ENCODE results near the gene OXSM.

OXSM gene

DNA sequence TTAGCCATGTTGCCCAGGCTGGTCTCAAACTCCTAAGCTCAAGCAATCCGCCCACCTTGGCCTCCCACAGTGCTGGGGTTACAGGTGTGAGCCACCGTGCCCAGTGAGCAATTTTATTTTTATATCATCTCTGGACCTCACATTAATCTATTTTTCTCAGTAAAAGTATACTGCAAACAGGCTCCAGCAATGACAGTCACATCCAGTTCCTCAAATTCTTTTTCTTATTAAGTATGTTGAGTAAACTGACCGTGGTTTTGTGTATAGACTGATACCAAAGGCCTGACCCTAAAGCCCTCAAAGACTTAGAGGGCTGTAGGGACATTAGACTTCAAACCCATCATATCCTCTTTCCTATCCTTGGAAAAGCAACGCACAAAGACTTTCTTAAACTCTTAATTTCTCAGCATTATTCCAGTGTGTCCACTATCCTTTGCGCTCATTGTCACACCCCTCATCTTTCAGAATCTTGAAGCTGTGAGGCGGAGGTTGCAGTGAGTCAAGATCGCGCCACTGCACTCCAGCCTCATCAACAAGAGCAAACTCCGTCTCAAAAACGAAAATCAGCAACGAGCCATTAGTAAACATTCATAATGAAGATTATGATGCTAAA lies 8.6 kb upstream of the OXSM start:
- no peaks in the 10 kb centered on the region for H3K27me3 ChIP-seq (ENCODE audit: control insufficient read depth in 1 of 2, insufficient read depth in 2 of 2, low read length in 2 of 2)
- peak overlapping the region; percentile 90 to 97 for H3K4me3 ChIP-seq (ENCODE audit: low read depth in 1 of 2, low read length in 2 of 2)
- H3K36me3 ChIP-seq (ENCODE audit: control insufficient read depth in 1 of 2, insufficient read depth in 2 of 2, low read length in 2 of 2): peaks cover 0 to 13% of the 10 kb centered on the region in 2 donors
- H3K9me3 ChIP-seq (ENCODE audit: control insufficient read depth in 1 of 2, low read length in 2 of 2): no peaks in the 10 kb centered on the region
- no peak overlapping the region for H3K27ac ChIP-seq (ENCODE audit: low read depth, low read length)
- H3K4me1 ChIP-seq (ENCODE audit: control insufficient read depth in 1 of 2, insufficient read depth in 2 of 2, low read length in 2 of 2): peaks cover 24% of the 10 kb centered on the region in 2 donors
- peak overlapping the region in 1 of 2 donors; percentile 74 for H3K9ac ChIP-seq (ENCODE audit: low read depth in 1 of 2, low read length in 2 of 2)

DNA sequence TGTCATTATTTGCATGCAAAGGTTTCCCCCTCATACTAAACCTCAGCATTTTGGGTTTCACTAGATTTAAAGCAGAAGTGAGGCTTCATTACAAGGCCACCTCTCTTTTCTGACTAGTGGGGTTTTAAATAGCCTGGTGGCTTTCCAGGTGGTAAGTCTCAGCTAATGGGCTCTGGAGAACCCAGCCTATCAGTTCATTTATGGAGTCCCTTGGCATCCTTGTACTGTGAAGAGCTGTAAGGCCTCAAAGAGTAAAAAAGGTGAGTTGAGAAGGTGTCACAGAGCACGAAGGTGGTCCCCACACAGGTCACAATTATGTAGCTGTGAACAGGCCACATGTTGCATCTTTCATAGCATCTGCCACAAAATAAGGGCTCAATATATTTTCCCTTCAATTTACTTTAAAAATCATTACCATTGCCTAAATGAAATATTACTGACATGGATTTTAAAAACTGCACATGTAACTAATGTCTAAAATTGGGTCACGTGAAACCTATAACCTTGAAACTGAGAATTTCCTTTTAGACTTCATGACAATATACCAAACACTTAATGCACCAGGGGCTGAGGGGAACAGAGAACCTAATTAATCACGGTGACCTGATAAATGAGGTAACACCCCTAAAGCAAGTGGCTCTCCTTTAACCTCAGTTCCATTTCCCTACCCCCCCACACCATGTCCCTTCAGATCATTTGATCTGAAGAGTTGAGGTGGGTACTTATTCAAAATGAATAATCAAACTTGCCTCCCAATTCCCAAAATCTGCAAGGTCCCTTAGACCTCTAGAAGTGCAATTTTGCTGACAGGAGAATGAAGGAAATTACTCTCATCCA lies 7.9 kb upstream of the OXSM start:
- Histone ChIP-seq H3K36me3 (ENCODE audit: control insufficient read depth in 1 of 2, insufficient read depth in 2 of 2, low read length in 2 of 2) (peaks cover 0 to 7% of the 10 kb centered on the region in 2 donors), H3K27ac (ENCODE audit: low read depth, low read length) (no peak overlapping the region), H3K4me1 (ENCODE audit: control insufficient read depth in 1 of 2, insufficient read depth in 2 of 2, low read length in 2 of 2) (peaks cover 24% of the 10 kb centered on the region in 2 donors), H3K4me3 (ENCODE audit: low read depth in 1 of 2, low read length in 2 of 2) (peak overlapping the region; percentile 90 to 97), H3K9me3 (ENCODE audit: control insufficient read depth in 1 of 2, low read length in 2 of 2) (no peaks in the 10 kb centered on the region), H3K9ac (ENCODE audit: low read depth in 1 of 2, low read length in 2 of 2) (peak overlapping the region; percentile 74 to 84), H3K27me3 (ENCODE audit: control insufficient read depth in 1 of 2, insufficient read depth in 2 of 2, low read length in 2 of 2) (no peaks in the 10 kb centered on the region)

DNA sequence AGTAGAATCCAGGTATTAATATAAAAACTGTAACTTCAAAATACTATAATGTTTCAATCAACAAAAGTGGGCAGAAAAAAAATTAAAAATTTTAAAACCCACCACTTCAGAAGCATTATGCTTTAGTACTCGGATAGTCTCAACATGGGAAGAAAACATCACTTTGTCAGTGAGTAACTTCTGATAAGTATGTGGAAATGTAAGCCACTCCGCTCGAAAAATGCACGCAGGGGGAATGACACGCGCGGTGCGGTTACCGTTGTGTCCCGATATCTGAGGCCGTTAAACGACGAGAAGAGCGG lies 7.3 kb upstream of the OXSM start:
- peak overlapping the region; percentile 74 to 84 for H3K9ac ChIP-seq (ENCODE audit: low read depth in 1 of 2, low read length in 2 of 2)
- peaks cover 24% of the 10 kb centered on the region in 2 donors for H3K4me1 ChIP-seq (ENCODE audit: control insufficient read depth in 1 of 2, insufficient read depth in 2 of 2, low read length in 2 of 2)
- peak overlapping the region; percentile 83 for H3K27ac ChIP-seq (ENCODE audit: low read depth, low read length)
- H3K4me3 ChIP-seq (ENCODE audit: low read depth in 1 of 2, low read length in 2 of 2): peak overlapping the region; percentile 90 to 97
- no peaks in the 10 kb centered on the region for H3K27me3 ChIP-seq (ENCODE audit: control insufficient read depth in 1 of 2, insufficient read depth in 2 of 2, low read length in 2 of 2)
- H3K36me3 ChIP-seq (ENCODE audit: control insufficient read depth in 1 of 2, insufficient read depth in 2 of 2, low read length in 2 of 2): peaks cover 0 to 2% of the 10 kb centered on the region in 2 donors
- H3K9me3 ChIP-seq (ENCODE audit: control insufficient read depth in 1 of 2, low read length in 2 of 2): no peaks in the 10 kb centered on the region

DNA sequence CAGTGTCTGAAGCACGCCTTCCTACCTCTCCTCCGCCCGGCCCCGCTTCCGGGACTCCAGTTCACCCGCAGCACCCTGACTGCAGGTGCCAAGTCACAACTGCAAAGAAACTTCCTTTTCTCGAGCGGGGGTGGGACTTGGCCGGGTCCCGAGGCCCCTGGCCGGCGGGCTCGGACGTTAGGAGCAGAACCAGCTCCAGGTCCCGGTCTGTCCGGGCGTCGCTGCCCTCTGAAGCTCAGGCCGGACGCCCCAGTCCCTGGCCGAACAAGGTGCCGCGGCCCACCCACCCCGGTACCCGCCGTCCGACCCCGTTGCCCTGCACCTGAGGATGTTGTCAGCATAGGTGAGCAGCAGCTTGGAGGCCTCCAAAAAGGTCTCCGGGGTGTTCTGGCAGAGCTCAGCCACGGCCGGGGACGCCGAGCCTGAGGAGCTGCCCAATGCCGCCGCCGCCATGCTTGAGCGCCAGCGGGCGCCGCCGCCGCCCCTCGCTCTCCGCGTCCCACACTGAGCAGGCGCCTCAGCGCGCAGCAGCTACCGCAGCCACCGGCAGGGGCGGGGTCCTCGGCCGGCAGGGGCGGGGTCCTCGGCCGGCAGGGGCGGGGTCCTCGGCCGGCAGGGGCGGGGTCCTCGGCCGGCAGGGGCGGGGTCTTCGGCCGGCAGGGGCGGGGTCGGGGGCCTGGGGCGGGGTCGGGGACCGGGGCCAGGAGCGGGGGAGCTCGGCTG lies 6.8 kb upstream of the OXSM start, which contains the start of gene NGLY1:
Gene NGLY1 (minus strand): TSS at position 506 of the 723 bp plus-strand sequence. CDS start 53 bp downstream, at position 453.
- H3K9me3 ChIP-seq (ENCODE audit: control insufficient read depth in 1 of 2, low read length in 2 of 2): no peaks in the 10 kb centered on the region
- H3K9ac ChIP-seq (ENCODE audit: low read depth in 1 of 2, low read length in 2 of 2): peak within 1 kb of the TSS; percentile 74 to 84
- no peaks in the 10 kb centered on the region for H3K27me3 ChIP-seq (ENCODE audit: control insufficient read depth in 1 of 2, insufficient read depth in 2 of 2, low read length in 2 of 2)
- H3K4me1 ChIP-seq (ENCODE audit: control insufficient read depth in 1 of 2, insufficient read depth in 2 of 2, low read length in 2 of 2): peaks cover 24% of the 10 kb centered on the region in 2 donors
- H3K36me3 ChIP-seq (ENCODE audit: control insufficient read depth in 1 of 2, insufficient read depth in 2 of 2, low read length in 2 of 2): no peaks in the 10 kb centered on the region
- H3K27ac ChIP-seq (ENCODE audit: low read depth, low read length): peak within 1 kb of the TSS; percentile 83
- peak within 1 kb of the TSS; percentile 90 to 97 for H3K4me3 ChIP-seq (ENCODE audit: low read depth in 1 of 2, low read length in 2 of 2)

DNA sequence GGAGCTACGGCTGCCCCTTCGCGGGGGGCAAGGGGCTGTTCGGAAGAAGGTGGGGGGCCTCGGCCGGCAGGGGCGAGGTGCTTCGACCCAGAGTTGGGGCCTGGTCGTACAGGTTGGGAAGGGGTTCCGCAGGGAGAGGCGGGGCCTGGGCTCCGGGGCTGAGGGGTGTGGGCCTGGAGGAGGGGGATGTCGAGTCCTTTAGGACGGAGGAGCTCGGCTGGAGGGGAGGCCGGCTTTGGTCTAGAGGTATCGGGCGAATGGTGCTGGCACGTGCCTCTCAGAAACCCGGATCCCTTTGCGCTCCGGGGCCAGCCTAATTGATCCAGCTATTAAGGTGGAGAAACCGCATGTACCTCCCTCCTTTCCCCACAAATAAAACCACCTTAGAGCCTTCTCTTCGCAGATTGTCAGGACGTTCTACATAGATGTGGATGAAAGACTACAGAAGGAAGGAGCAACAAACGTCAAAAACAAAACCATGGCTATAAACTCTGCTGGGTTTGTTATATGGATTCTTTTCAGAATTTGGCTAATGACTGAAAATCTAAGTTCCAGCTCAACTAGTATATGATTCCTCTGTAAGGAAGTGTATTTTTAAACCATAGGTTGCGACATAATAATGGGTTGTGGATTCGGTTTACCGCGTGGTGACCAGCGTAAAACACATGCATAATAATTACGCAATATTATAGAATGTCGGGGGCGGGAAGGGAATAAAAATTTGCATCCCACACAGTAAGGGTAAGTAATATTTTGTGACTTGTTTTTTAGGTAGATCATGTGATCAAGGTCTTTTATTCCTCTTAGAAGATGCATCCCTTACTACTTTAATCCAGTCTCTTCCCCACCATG lies 6.0 kb upstream of the OXSM start:
- Histone ChIP-seq H3K27me3 (ENCODE audit: control insufficient read depth in 1 of 2, insufficient read depth in 2 of 2, low read length in 2 of 2) (no peaks in the 10 kb centered on the region), H3K36me3 (ENCODE audit: control insufficient read depth in 1 of 2, insufficient read depth in 2 of 2, low read length in 2 of 2) (no peaks in the 10 kb centered on the region), H3K4me1 (ENCODE audit: control insufficient read depth in 1 of 2, insufficient read depth in 2 of 2, low read length in 2 of 2) (peaks cover 24 to 27% of the 10 kb centered on the region in 2 donors), H3K27ac (ENCODE audit: low read depth, low read length) (peak overlapping the region; percentile 75), H3K4me3 (ENCODE audit: low read depth in 1 of 2, low read length in 2 of 2) (peak overlapping the region; percentile 67 to 80), H3K9me3 (ENCODE audit: control insufficient read depth in 1 of 2, low read length in 2 of 2) (no peaks in the 10 kb centered on the region), H3K9ac (ENCODE audit: low read depth in 1 of 2, low read length in 2 of 2) (peak overlapping the region; percentile 57 to 79)

DNA sequence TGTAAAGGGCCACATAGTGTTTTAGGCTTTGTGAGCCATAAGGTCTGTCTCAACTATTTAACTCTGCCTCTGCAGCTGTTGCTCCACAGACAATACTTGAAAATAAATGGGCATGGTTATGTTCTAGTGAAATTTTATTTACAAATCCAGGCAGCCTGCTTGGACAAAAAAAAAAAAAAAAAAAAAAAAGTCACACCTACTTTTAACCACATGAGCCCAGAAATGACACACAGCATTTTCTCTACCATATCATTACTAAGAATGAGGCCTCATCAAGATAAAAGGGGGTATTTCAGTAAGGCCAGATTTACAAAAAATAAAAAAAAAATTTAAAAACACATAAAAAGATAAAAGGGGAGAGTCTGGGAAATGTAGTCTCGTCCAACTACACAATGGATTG lies 4.9 kb upstream of the OXSM start:
- H3K9ac ChIP-seq (ENCODE audit: low read depth in 1 of 2, low read length in 2 of 2): no peak overlapping the region
- no peak overlapping the region for H3K4me3 ChIP-seq (ENCODE audit: low read depth in 1 of 2, low read length in 2 of 2)
- no peaks in the 10 kb centered on the region for H3K36me3 ChIP-seq (ENCODE audit: control insufficient read depth in 1 of 2, insufficient read depth in 2 of 2, low read length in 2 of 2)
- H3K27me3 ChIP-seq (ENCODE audit: control insufficient read depth in 1 of 2, insufficient read depth in 2 of 2, low read length in 2 of 2): no peaks in the 10 kb centered on the region
- no peak overlapping the region for H3K27ac ChIP-seq (ENCODE audit: low read depth, low read length)
- H3K9me3 ChIP-seq (ENCODE audit: control insufficient read depth in 1 of 2, low read length in 2 of 2): no peaks in the 10 kb centered on the region
- H3K4me1 ChIP-seq (ENCODE audit: control insufficient read depth in 1 of 2, insufficient read depth in 2 of 2, low read length in 2 of 2): peaks cover 24 to 27% of the 10 kb centered on the region in 2 donors

DNA sequence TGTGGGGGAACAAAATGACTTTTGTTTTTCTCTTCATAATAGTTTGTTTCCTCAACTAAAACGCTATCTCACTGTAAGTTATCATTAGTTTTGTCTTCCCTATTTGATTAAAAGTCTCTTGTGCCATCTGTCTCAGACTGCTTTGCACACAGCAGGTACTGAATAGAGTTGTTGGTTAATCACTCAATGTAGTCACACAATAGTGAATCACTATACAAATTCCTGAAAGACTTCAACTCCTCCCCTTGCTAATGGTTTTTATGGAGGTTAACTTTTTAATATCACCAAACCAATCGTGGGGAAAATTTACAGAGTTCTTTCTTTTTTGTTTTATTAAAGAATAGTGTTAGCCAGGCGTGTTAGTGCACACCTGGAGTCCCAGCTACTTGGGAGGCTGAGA lies 4.1 kb upstream of the OXSM start:
- H3K27me3 ChIP-seq (ENCODE audit: control insufficient read depth in 1 of 2, insufficient read depth in 2 of 2, low read length in 2 of 2): no peaks in the 10 kb centered on the region
- H3K36me3 ChIP-seq (ENCODE audit: control insufficient read depth in 1 of 2, insufficient read depth in 2 of 2, low read length in 2 of 2): no peaks in the 10 kb centered on the region
- H3K9ac ChIP-seq (ENCODE audit: low read depth in 1 of 2, low read length in 2 of 2): no peak overlapping the region
- no peak overlapping the region for H3K27ac ChIP-seq (ENCODE audit: low read depth, low read length)
- no peak overlapping the region for H3K4me3 ChIP-seq (ENCODE audit: low read depth in 1 of 2, low read length in 2 of 2)
- H3K9me3 ChIP-seq (ENCODE audit: control insufficient read depth in 1 of 2, low read length in 2 of 2): no peaks in the 10 kb centered on the region
- peaks cover 28 to 31% of the 10 kb centered on the region in 2 donors for H3K4me1 ChIP-seq (ENCODE audit: control insufficient read depth in 1 of 2, insufficient read depth in 2 of 2, low read length in 2 of 2)

DNA sequence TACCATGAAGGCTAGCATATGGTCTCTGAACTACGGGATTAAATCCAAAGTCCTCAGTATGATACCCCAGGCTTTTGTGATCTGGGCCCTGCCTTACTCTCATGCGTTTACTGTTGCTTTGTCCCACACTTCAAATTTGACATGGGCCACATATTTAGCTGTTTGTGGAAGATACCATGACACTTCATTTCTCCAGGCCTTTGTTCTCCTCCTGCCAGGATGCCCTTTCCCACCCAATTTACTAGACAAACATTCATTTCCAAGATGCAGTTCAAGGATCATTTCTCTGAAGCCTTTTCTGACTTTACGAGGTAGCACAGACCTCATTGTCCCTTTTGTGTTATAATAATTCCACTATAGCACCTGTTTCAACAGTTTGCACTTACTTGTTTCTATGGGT lies 2.2 kb upstream of the OXSM start:
- H3K9me3 ChIP-seq (ENCODE audit: control insufficient read depth in 1 of 2, low read length in 2 of 2): no peaks in the 10 kb centered on the region
- no peak overlapping the region for H3K27ac ChIP-seq (ENCODE audit: low read depth, low read length)
- peaks cover 18 to 21% of the 10 kb centered on the region in 2 donors for H3K4me1 ChIP-seq (ENCODE audit: control insufficient read depth in 1 of 2, insufficient read depth in 2 of 2, low read length in 2 of 2)
- H3K36me3 ChIP-seq (ENCODE audit: control insufficient read depth in 1 of 2, insufficient read depth in 2 of 2, low read length in 2 of 2): no peaks in the 10 kb centered on the region
- H3K27me3 ChIP-seq (ENCODE audit: control insufficient read depth in 1 of 2, insufficient read depth in 2 of 2, low read length in 2 of 2): no peaks in the 10 kb centered on the region
- H3K4me3 ChIP-seq (ENCODE audit: low read depth in 1 of 2, low read length in 2 of 2): peak overlapping the region in 1 of 2 donors; percentile 2
- H3K9ac ChIP-seq (ENCODE audit: low read depth in 1 of 2, low read length in 2 of 2): no peak overlapping the region

DNA sequence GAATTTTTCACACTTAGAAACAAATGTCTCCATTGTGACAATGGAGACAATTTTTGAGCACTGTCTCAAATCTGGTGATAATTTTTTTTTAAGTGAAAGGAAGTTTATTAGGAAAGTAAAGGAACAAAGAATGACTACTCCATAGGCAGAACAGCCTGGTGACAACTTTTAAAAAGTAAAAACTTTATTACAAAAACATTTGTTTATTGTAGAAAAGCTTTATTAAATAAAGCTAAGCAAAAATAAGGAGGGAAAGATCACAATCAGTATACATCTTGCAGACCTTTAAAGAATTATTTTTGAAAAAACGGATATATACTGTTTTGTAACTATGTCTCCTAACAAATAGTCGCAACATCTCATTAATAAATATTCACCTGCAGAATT lies 688 bp upstream of the OXSM start:
- Histone ChIP-seq H3K9ac (ENCODE audit: low read depth in 1 of 2, low read length in 2 of 2) (peak overlapping the region; percentile 88), H3K9me3 (ENCODE audit: control insufficient read depth in 1 of 2, low read length in 2 of 2) (no peaks in the 10 kb centered on the region), H3K4me1 (ENCODE audit: control insufficient read depth in 1 of 2, insufficient read depth in 2 of 2, low read length in 2 of 2) (peaks cover 13 to 19% of the 10 kb centered on the region in 2 donors), H3K27ac (ENCODE audit: low read depth, low read length) (no peak overlapping the region), H3K27me3 (ENCODE audit: control insufficient read depth in 1 of 2, insufficient read depth in 2 of 2, low read length in 2 of 2) (no peaks in the 10 kb centered on the region), H3K4me3 (ENCODE audit: low read depth in 1 of 2, low read length in 2 of 2) (peak overlapping the region; percentile 90 to 98), H3K36me3 (ENCODE audit: control insufficient read depth in 1 of 2, insufficient read depth in 2 of 2, low read length in 2 of 2) (peaks cover 0 to 6% of the 10 kb centered on the region in 2 donors)
